DND-41 (cell line): ENCODE data around the gene OTUD1.

Source experiments
- CTCF ChIP-seq: IDR thresholded peaks from 2 replicates; pipeline ENCODE4 v1.5.1; 2012; ENCODE audit warnings: borderline replicate concordance, low read length, moderate library complexity, mild to moderate bottlenecking; ENCODE audit not compliant: poor library complexity, severe bottlenecking; ENCODE audit errors: extremely low read depth
- EZH2 ChIP-seq: IDR thresholded peaks from 3 replicates; pipeline ENCODE4 v1.6.1; 2012; ENCODE audit warnings: borderline replicate concordance, low read depth, mild to moderate bottlenecking, moderate library complexity, low read length, inconsistent platforms; ENCODE audit not compliant: severe bottlenecking

GRCh38 chr10:23402856-23403255 is 36.0 kb upstream of the OTUD1 start:
- TF ChIP-seq CTCF (no peak), EZH2 (no peak)
